ENCODE results near the gene DCAF12L2. TPM values are rescaled to one million over a fixed set of nuclear protein-coding genes. Genes with fewer than 3 reads are reported as not detected.
"Not testable (repeated sequence)": the region's sequence is repeated elsewhere in the genome, so short reads cannot be mapped to it uniquely, and the experiment has no call there.

DCAF12L2 gene
- not detected in 2 replicates for polyA plus RNA-seq (2012; rRNA removed)
- polyA plus RNA-seq (2012; cell fraction: cytosol; rRNA removed): not detected in 2 replicates
- not detected in 2 replicates for polyA plus RNA-seq (2012; cell fraction: nucleus; rRNA removed)

DNA sequence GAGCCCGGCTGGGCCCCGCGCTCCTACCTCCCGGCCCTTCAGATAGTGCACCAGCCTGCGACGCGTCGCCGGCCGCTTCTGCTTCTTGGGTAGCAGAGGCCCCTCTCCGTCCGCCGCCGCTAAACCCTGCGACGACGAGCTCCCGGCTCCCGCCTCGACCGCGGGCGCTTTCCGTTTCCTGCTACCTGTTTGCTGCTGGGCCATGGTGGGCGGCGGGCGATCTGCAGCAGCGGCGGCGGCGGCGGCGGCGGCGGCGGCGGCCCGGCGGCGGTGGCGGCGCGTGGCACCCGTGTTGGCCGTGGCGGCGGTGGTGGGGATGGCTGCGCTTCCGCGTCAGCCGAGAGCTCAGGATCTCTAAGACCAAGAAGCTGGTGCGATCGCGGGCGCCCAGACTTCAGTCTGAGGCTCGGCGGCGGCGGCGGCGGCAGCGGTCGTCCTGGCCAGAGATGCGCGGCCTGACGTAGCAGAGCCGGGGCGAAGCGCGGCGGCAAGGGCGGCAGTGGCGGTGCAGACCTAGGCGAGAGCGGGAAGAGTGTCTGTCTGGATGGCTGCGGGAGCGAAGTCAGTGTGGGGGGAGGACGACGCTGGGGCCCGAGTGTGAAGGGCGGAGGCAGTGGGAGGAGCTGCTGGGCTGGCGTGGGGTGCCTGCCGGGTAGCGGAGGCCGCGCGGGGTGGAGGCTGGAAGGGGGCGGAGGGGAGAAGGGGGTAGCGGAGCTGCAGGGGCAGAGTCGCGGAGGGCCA, at the start of gene DCAF12L2:
Gene DCAF12L2 (minus strand): TSS at position 569 of the 741 bp plus-strand sequence. CDS start 365 bp downstream, at position 204.
- no peaks in the 10 kb centered on the region for H3K27me3 ChIP-seq (ENCODE audit: insufficient read depth)
- DNase-seq: peak; percentile 50
- WGBS (ENCODE audit: low lambda C conversion rate): 41% methylated on average over 50 of the region's 91 CpGs
- H3K9me2 ChIP-seq: no peaks in the 10 kb centered on the region
- no peak for TF ChIP-seq NFIC (IDR thresholded peaks at IDR 0.05; ENCODE audit: borderline replicate concordance)
- TF ChIP-seq CTCF (IDR thresholded peaks at IDR 0.05): no peak
- TF ChIP-seq TEAD4 (IDR thresholded peaks at IDR 0.05; ENCODE audit: borderline replicate concordance, insufficient read depth): no peak
- no peak for TF ChIP-seq JUND (IDR thresholded peaks at IDR 0.05)
- no peak for TF ChIP-seq RFX5 (IDR thresholded peaks at IDR 0.05; ENCODE audit: low read length)
- no peaks in the 10 kb centered on the region for H3K36me3 ChIP-seq (replicated peaks in 1 of 2; ENCODE audit: control insufficient read depth in 1 of 2, insufficient read depth in 2 of 2, low read length in 1 of 2)
- H3K27ac ChIP-seq (ENCODE audit: low read depth in 2 of 2, low read length in 1 of 2): no peak within 1 kb of the TSS
- no peaks in the 10 kb centered on the region for H3F3A ChIP-seq (replicated peaks; ENCODE audit: insufficient read depth)
- H3K4me2 ChIP-seq: no peak within 1 kb of the TSS
- ChIA-PET CTCF (no interaction called here), POLR2A (no interaction called here)
- H2AFZ ChIP-seq (ENCODE audit: low read depth): no peak within 1 kb of the TSS
- peak within 1 kb of the TSS in 1 of 2 experiments; percentile 21; a peak in 1 of 4 replicates for H3K4me3 ChIP-seq (ENCODE audit: low read depth in 2 of 2, low read length in 1 of 2)
- no peak within 1 kb of the TSS for H3K9ac ChIP-seq
- H3K9me3 ChIP-seq: no peaks in the 10 kb centered on the region
- no peaks in the 10 kb centered on the region for H4K20me1 ChIP-seq (ENCODE audit: insufficient read depth)
- no peaks in the 10 kb centered on the region for H3K4me1 ChIP-seq (ENCODE audit: control insufficient read depth in 1 of 2, insufficient read depth in 2 of 2, low read depth in 1 of 2, low read length in 1 of 2)
- H3K79me2 ChIP-seq (ENCODE audit: insufficient read depth): no peaks in the 10 kb centered on the region

DNA sequence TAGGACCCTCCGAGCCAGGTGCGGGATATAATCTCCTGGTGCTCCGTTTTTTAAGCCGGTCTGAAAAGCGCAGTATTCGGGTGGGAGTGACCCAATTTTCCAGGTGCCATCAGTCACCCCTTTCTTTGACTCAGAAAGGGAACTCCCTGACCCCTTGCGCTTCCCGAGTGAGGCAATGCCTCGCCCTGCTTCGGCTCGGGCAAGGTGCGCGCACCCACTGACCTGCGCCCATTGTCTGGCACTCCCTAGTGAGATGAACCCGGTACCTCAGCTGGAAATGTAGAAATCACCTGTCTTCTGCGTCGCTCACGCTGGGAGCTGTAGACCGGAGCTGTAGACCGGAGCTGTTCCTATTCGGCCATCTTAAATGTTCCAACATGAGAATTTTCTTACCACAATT, 24.8 kb upstream of the DCAF12L2 start:
- DNase-seq; H3K27me3 ChIP-seq (ENCODE audit: insufficient read depth); H3K4me3 ChIP-seq (ENCODE audit: low read depth in 2 of 2, low read length in 1 of 2); H3K4me1 ChIP-seq (ENCODE audit: control insufficient read depth in 1 of 2, insufficient read depth in 2 of 2, low read depth in 1 of 2, low read length in 1 of 2); H3K9me2 ChIP-seq; H3K36me3 ChIP-seq (replicated peaks in 1 of 2; ENCODE audit: control insufficient read depth in 1 of 2, insufficient read depth in 2 of 2, low read length in 1 of 2); H3K79me2 ChIP-seq (ENCODE audit: insufficient read depth); H3K4me2 ChIP-seq; H3K9ac ChIP-seq; H2AFZ ChIP-seq (ENCODE audit: low read depth); H3K27ac ChIP-seq (ENCODE audit: low read depth in 2 of 2, low read length in 1 of 2); H3F3A ChIP-seq (replicated peaks; ENCODE audit: insufficient read depth); CTCF ChIA-PET; H4K20me1 ChIP-seq (ENCODE audit: insufficient read depth); POLR2A ChIA-PET; H3K9me3 ChIP-seq: not testable (repeated sequence)
- WGBS (ENCODE audit: low lambda C conversion rate): 17% methylated on average over 13 of the region's 21 CpGs

GRCh38 chrX:126177133-126177840, 11.2 kb upstream of the DCAF12L2 start:
- H3K36me3 ChIP-seq (replicated peaks in 1 of 2; ENCODE audit: control insufficient read depth in 1 of 2, insufficient read depth in 2 of 2, low read length in 1 of 2): no peaks in the 10 kb centered on the region
- 5% methylated on average over 4 of the region's 4 CpGs for WGBS (ENCODE audit: low lambda C conversion rate)
- CTCF ChIA-PET: no interaction called here

More at GRCh38 chrX:126177133-126177840, 11.2 kb upstream of the DCAF12L2 start:
- no peak overlapping the region for H3K27ac ChIP-seq (ENCODE audit: low read depth in 2 of 2, low read length in 1 of 2)
- H3K4me1 ChIP-seq (ENCODE audit: control insufficient read depth in 1 of 2, insufficient read depth in 2 of 2, low read depth in 1 of 2, low read length in 1 of 2): no peaks in the 10 kb centered on the region
- H3F3A ChIP-seq (replicated peaks; ENCODE audit: insufficient read depth): no peaks in the 10 kb centered on the region
- DNase-seq: no peak
- TF ChIP-seq YY1 (IDR thresholded peaks at IDR 0.05; ENCODE audit: low read depth) (no peak), JUND (IDR thresholded peaks at IDR 0.05) (no peak)
- no peaks in the 10 kb centered on the region for H3K9me3 ChIP-seq
- H3K4me2 ChIP-seq: no peak overlapping the region
- H3K9ac ChIP-seq: no peak overlapping the region
- H3K4me3 ChIP-seq (ENCODE audit: low read depth in 2 of 2, low read length in 1 of 2): no peak overlapping the region
- no peaks in the 10 kb centered on the region for H3K27me3 ChIP-seq (ENCODE audit: insufficient read depth)
- POLR2A ChIA-PET: no interaction called here
- no peaks in the 10 kb centered on the region for H3K9me2 ChIP-seq
- no peaks in the 10 kb centered on the region for H3K79me2 ChIP-seq (ENCODE audit: insufficient read depth)
- no peaks in the 10 kb centered on the region for H4K20me1 ChIP-seq (ENCODE audit: insufficient read depth)
- H2AFZ ChIP-seq (ENCODE audit: low read depth): no peak overlapping the region
